ENCODE results near the gene SNAP29. TPM values are rescaled to one million over a fixed set of nuclear protein-coding genes. Genes with fewer than 3 reads are reported as not detected.

Gene SNAP29
- total RNA-seq, 1 experiment from 2014 or later: 24.5 TPM

GRCh38 chr22:20873214-20873613 lies 14.4 kb downstream of the SNAP29 start:
- H3K9me3 ChIP-seq (ENCODE audit: control insufficient read depth, insufficient read depth, low read depth, low read length): no peaks in the 10 kb centered on the region
- TF ChIP-seq SIN3A (IDR thresholded peaks at IDR 0.05; ENCODE audit: borderline replicate concordance, insufficient read depth, low read depth, low read length) (no peak), POLR2AphosphoS5 (IDR thresholded peaks at IDR 0.05; ENCODE audit: low read depth, low read length) (no peak), CTCF (IDR thresholded peaks at IDR 0.05) (no peak), REST (IDR thresholded peaks at IDR 0.05; ENCODE audit: insufficient read depth in 1 of 2, low read depth in 2 of 2, low read length in 1 of 2) (no peak), TCF7L2 (IDR thresholded peaks at IDR 0.05; ENCODE audit: low read depth, low read length) (no peak)
- ATAC-seq (no peak), DNase-seq (ENCODE audit: low read depth, low spot score) (no peak)
- ChIA-PET CTCF (no interaction called here), POLR2A (no interaction called here)
- H3K27me3 ChIP-seq (ENCODE audit: control insufficient read depth, insufficient read depth, low read length): no peaks in the 10 kb centered on the region
- BruUV-seq (replicated peaks): no TSS peak
- H3K27ac ChIP-seq (ENCODE audit: low read length): no peak overlapping the region
- no peaks in the 10 kb centered on the region for H3K4me1 ChIP-seq (ENCODE audit: control insufficient read depth, insufficient read depth, low read length)
- in situ Hi-C loops (cut with HindIII; ENCODE audit: low pct_unique_long_range_greater_than_20kb, low sequenced_read_pairs): no loop called here
- H3K4me3 ChIP-seq (ENCODE audit: low read depth in 2 of 2, low read length in 2 of 2): no peak overlapping the region
- intact Hi-C loops (cut with micrococcal nuclease; ENCODE audit: unreplicated experiment): no loop called here
- no peaks in the 10 kb centered on the region for H3K36me3 ChIP-seq (ENCODE audit: control insufficient read depth, insufficient read depth, low read length)

GRCh38 chr22:20875296-20875695 lies 16.5 kb downstream of the SNAP29 start:
- ATAC-seq (no peak), DNase-seq (ENCODE audit: low read depth, low spot score) (no peak)
- intact Hi-C loops (cut with micrococcal nuclease; ENCODE audit: unreplicated experiment) (no loop called here), in situ Hi-C loops (cut with HindIII; ENCODE audit: low pct_unique_long_range_greater_than_20kb, low sequenced_read_pairs) (no loop called here)
- POLR2A ChIA-PET: no interaction called here
- no peaks in the 10 kb centered on the region for H3K9me3 ChIP-seq (ENCODE audit: control insufficient read depth, insufficient read depth, low read depth, low read length)
- no TSS peak for BruUV-seq (replicated peaks)
- H3K4me3 ChIP-seq (ENCODE audit: low read depth in 2 of 2, low read length in 2 of 2): no peak overlapping the region
- H3K27me3 ChIP-seq (ENCODE audit: control insufficient read depth, insufficient read depth, low read length): no peaks in the 10 kb centered on the region
- TF ChIP-seq REST (IDR thresholded peaks at IDR 0.05; ENCODE audit: insufficient read depth in 1 of 2, low read depth in 2 of 2, low read length in 1 of 2): no peak
- no peak for TF ChIP-seq TCF7L2 (IDR thresholded peaks at IDR 0.05; ENCODE audit: low read depth, low read length)
- TF ChIP-seq POLR2AphosphoS5 (IDR thresholded peaks at IDR 0.05; ENCODE audit: low read depth, low read length): no peak
- TF ChIP-seq SIN3A (IDR thresholded peaks at IDR 0.05; ENCODE audit: borderline replicate concordance, insufficient read depth, low read depth, low read length): no peak
- no peak for TF ChIP-seq CTCF (IDR thresholded peaks at IDR 0.05)
- no peak overlapping the region for H3K27ac ChIP-seq (ENCODE audit: low read length)
- CTCF ChIA-PET: no interaction called here
- H3K36me3 ChIP-seq (ENCODE audit: control insufficient read depth, insufficient read depth, low read length): no peaks in the 10 kb centered on the region
- H3K4me1 ChIP-seq (ENCODE audit: control insufficient read depth, insufficient read depth, low read length): no peaks in the 10 kb centered on the region

All from Panc1 (cell line).